Stimulated activated naive B cell treated with anti-CD40 and anti-IgM and Interleukin-4, amounts not matched to agents 10 μg/mL and 1 μg/mL and 100 μg/mL, for 72 hours (primary cell): ENCODE results near the gene CRB2.
A peak's percentile ranks its signal among the peaks of the same experiment; 100 is the strongest.

Experiments
- ATAC-seq, 2 donors: fragments of 150-1000 bp; cut with Tn5 transposase; replicated peaks; 2 replicates each; pipeline ENCODE4 v1.10.0; 2021; ENCODE audit warnings: moderate library complexity in 1 of 2
- DNase-seq: peaks from one replicate; pipeline ENCODE4 v3.0.0; 2021
- H3K27ac Mint-ChIP-seq: one replicate; pipeline ENCODE4 v1.8.0; 2022; ENCODE audit warnings: mild to moderate bottlenecking, mixed read lengths
- H3K27me3 Mint-ChIP-seq, 2 donors: one replicate each; pipeline ENCODE4 v1.8.0; 2022; ENCODE audit warnings: mixed read lengths in 2 of 2
- H3K36me3 Mint-ChIP-seq, 2 donors: one replicate each; pipeline ENCODE4 v1.8.0; 2022; ENCODE audit warnings: mixed read lengths in 2 of 2, mild to moderate bottlenecking in 1 of 2
- H3K4me1 Mint-ChIP-seq, 2 donors: one replicate each; pipeline ENCODE4 v1.8.0; 2022; ENCODE audit warnings: mixed read lengths in 2 of 2, mild to moderate bottlenecking in 1 of 2
- H3K4me3 Mint-ChIP-seq, 2 donors: one replicate each; pipeline ENCODE4 v1.8.0; 2022; ENCODE audit warnings: mild to moderate bottlenecking in 2 of 2, mixed read lengths in 2 of 2, moderate library complexity in 1 of 2
- H3K9me3 Mint-ChIP-seq, 2 donors: one replicate each; pipeline ENCODE4 v1.8.0; 2022; ENCODE audit warnings: mixed read lengths in 2 of 2, mild to moderate bottlenecking in 1 of 2

Gene CRB2

DNA sequence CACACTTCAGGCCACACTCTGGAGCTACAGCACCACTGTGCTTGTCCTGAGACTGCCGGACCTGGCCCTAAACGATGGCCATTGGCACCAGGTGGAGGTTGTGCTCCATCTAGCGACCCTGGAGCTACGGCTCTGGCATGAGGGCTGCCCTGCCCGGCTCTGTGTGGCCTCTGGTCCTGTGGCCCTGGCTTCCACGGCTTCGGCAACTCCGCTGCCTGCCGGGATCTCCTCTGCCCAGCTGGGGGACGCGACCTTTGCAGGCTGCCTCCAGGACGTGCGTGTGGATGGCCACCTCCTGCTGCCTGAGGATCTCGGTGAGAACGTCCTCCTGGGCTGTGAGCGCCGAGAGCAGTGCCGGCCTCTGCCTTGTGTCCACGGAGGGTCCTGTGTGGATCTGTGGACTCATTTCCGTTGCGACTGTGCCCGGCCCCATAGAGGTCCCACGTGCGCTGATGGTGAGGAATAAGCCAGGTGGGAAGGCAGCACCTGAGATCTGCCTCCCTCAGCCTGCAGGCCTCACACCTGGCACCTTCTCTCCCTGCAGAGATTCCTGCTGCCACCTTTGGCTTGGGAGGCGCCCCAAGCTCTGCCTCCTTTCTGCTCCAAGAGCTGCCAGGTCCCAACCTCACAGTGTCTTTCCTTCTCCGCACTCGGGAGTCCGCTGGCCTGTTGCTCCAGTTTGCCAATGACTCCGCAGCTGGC lies 14.7 kb downstream of the CRB2 start:
- ATAC-seq, result no peak
- DNase-seq, result no peak
- H3K4me1 Mint-ChIP-seq, result peaks cover 16 to 25% of the 10 kb centered on the region in 2 donors
- no peaks in the 10 kb centered on the region for H3K9me3 Mint-ChIP-seq
- no peak overlapping the region for H3K4me3 Mint-ChIP-seq
- H3K36me3 Mint-ChIP-seq, result peaks cover 74 to 75% of the 10 kb centered on the region in 2 donors
- no peak overlapping the region for H3K27ac Mint-ChIP-seq
- peaks cover 32 to 56% of the 10 kb centered on the region in 2 donors for H3K27me3 Mint-ChIP-seq

GRCh38 chr9:123371228-123371584 lies 15.2 kb downstream of the CRB2 start:
- Mint-ChIP-seq H3K27ac (peak overlapping the region; percentile 3), H3K36me3 (peaks cover 72 to 75% of the 10 kb centered on the region in 2 donors), H3K4me1 (peaks cover 16 to 27% of the 10 kb centered on the region in 2 donors), H3K27me3 (peaks cover 32 to 54% of the 10 kb centered on the region in 2 donors), H3K9me3 (no peaks in the 10 kb centered on the region), H3K4me3 (no peak overlapping the region)
- DNase-seq, result no peak
- no peak for ATAC-seq

DNA sequence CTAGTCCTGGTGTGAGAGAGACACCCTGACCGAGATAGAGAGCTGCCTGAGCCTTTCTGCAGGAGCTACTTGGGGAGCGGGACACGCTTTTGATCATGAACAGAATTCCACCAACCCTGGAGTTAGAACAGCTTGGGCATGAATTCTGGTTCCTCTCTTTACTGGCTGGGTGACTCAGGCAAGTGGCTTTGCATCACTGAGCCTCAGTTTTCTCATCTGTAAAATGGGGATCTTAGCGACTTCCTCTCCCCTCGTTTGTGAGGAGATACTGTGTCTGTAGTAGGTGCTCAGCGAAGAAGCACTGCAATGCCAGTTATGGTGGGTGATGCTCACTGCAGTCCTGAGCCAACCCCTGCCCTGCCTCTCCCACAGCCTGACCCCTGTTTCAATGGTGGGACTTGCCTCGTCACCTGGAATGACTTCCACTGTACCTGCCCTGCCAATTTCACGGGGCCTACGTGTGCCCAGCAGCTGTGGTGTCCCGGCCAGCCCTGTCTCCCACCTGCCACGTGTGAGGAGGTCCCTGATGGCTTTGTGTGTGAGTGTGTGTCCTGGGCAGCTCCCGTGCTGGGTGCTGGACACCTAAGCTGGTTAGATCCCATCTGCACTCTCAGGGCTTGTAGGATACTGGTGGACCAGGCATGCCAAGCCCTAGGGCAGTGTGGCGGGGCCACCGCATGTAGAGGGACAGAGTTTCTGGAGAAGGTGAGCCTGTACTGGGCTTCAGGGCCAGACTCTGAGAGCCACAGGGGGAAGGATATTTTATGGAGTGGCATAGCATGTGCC lies 16.0 kb downstream of the CRB2 start:
- ATAC-seq (no peak), DNase-seq (no peak)
- peak overlapping the region; percentile 35 to 66 for H3K4me3 Mint-ChIP-seq
- peaks cover 32 to 54% of the 10 kb centered on the region in 2 donors for H3K27me3 Mint-ChIP-seq
- no peaks in the 10 kb centered on the region for H3K9me3 Mint-ChIP-seq
- peaks cover 21 to 34% of the 10 kb centered on the region in 2 donors for H3K4me1 Mint-ChIP-seq
- peak overlapping the region; percentile 78 for H3K27ac Mint-ChIP-seq
- H3K36me3 Mint-ChIP-seq, result peaks cover 80 to 81% of the 10 kb centered on the region in 2 donors

DNA sequence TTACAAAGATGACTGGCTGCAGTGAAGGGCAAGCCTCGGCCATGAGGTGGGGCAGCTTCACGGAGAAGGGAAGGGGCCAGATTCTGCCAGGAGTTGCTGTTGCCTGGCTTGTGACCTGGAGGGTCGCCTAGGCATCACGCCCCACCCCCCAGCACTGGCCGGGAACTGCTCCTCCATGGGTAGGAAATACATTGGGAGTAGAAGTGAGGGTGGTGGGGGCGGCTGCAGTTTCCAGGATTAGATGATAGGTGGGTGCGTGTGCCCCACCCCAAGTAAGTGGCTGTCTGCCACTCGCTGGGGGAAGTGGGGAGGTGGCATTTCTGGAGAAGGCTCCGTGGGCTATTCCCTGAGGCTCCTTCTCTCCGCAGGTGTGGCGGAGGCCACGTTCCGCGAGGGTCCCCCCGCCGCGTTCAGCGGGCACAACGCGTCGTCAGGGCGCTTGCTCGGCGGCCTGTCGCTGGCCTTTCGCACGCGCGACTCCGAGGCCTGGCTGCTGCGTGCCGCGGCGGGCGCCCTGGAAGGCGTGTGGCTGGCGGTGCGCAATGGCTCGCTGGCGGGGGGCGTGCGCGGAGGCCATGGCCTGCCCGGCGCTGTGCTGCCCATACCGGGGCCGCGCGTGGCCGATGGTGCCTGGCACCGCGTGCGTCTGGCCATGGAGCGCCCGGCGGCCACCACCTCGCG lies 16.9 kb downstream of the CRB2 start:
- DNase-seq (no peak), ATAC-seq (peak in 1 of 2 donors; percentile 7)
- H3K27me3 Mint-ChIP-seq, result peaks cover 32 to 48% of the 10 kb centered on the region in 2 donors
- no peaks in the 10 kb centered on the region for H3K9me3 Mint-ChIP-seq
- H3K27ac Mint-ChIP-seq, result peak overlapping the region; percentile 78
- H3K4me1 Mint-ChIP-seq, result peaks cover 21 to 36% of the 10 kb centered on the region in 2 donors
- H3K4me3 Mint-ChIP-seq, result peak overlapping the region; percentile 35 to 66
- peaks cover 76 to 77% of the 10 kb centered on the region in 2 donors for H3K36me3 Mint-ChIP-seq

- Mint-ChIP-seq H3K9me3 (no peaks in the 10 kb centered on the region), H3K4me1 (peaks cover 21 to 39% of the 10 kb centered on the region in 2 donors), H3K27me3 (peaks cover 32 to 48% of the 10 kb centered on the region in 2 donors), H3K36me3 (peaks cover 76 to 77% of the 10 kb centered on the region in 2 donors), H3K27ac (no peak overlapping the region), H3K4me3 (no peak overlapping the region)
- ATAC-seq (peak; percentile 6 to 12), DNase-seq (no peak)
Measured at GRCh38 chr9:123373447-123373923, 17.5 kb downstream of the CRB2 start.

DNA sequence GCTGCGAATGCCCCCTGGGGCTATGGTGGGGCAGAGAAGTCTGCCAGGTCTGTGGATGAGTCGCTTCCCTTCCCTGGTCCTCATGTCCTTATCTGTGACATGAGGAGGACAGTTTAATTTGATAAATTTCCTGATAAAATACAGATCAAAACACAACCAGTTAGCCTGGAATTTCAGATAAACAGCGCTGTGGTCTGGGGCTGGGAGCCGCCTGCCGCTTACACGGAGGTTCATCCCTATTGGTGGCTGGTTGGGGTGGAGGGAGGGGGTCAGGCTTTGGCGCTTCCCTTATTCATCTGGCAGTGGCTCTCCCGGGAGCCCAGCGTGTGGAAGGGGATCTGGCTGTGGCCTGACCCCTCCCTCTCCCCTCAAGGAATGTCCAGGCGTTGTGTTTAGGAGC lies 17.9 kb downstream of the CRB2 start:
- peak overlapping the region; percentile 85 for H3K27ac Mint-ChIP-seq
- peaks cover 21 to 39% of the 10 kb centered on the region in 2 donors for H3K4me1 Mint-ChIP-seq
- no peak for ATAC-seq
- no peak for DNase-seq
- peak overlapping the region in 1 of 2 donors; percentile 6 for H3K4me3 Mint-ChIP-seq
- H3K36me3 Mint-ChIP-seq, result peaks cover 72 to 73% of the 10 kb centered on the region in 2 donors
- H3K9me3 Mint-ChIP-seq, result no peaks in the 10 kb centered on the region
- H3K27me3 Mint-ChIP-seq, result peaks cover 32 to 48% of the 10 kb centered on the region in 2 donors

DNA sequence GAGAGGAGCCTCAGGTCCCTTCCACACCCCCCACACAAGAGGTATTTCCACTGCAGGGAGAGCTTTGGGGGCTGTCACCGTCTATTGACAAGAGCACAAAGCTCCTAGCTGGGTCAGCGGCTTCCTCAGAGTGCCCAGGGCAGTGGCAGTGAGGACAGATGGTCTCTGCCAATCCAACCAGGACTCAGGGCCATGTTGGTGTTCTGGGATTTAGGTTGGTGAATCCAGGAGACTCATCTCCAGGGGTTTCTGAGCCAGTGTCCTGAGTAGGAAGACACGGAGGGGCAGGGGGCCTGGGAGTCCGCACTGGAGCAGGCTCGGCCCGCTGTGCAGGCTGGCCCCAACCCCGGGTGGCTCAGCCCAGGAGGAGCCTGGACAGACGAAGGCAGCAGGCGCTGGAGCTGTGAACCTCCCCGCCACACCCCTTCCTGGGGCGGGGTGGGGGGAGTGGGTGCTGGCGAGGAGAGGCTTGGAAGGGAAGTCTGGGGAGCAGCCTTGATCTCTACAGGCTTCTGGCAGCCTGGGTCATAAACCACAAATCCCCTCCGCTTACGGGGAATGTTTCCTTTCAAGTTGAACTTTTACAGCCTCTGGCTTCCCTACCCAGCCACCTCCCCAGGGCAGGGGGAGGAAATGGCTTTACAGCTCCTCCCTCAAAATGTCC lies 19.6 kb downstream of the CRB2 start:
- H3K27me3 Mint-ChIP-seq, result peaks cover 25 to 36% of the 10 kb centered on the region in 2 donors
- peaks cover 58 to 66% of the 10 kb centered on the region in 2 donors for H3K36me3 Mint-ChIP-seq
- H3K4me1 Mint-ChIP-seq, result peaks cover 21 to 39% of the 10 kb centered on the region in 2 donors
- DNase-seq (no peak), ATAC-seq (no peak)
- no peaks in the 10 kb centered on the region for H3K9me3 Mint-ChIP-seq
- peak overlapping the region; percentile 85 for H3K27ac Mint-ChIP-seq
- no peak overlapping the region for H3K4me3 Mint-ChIP-seq

DNA sequence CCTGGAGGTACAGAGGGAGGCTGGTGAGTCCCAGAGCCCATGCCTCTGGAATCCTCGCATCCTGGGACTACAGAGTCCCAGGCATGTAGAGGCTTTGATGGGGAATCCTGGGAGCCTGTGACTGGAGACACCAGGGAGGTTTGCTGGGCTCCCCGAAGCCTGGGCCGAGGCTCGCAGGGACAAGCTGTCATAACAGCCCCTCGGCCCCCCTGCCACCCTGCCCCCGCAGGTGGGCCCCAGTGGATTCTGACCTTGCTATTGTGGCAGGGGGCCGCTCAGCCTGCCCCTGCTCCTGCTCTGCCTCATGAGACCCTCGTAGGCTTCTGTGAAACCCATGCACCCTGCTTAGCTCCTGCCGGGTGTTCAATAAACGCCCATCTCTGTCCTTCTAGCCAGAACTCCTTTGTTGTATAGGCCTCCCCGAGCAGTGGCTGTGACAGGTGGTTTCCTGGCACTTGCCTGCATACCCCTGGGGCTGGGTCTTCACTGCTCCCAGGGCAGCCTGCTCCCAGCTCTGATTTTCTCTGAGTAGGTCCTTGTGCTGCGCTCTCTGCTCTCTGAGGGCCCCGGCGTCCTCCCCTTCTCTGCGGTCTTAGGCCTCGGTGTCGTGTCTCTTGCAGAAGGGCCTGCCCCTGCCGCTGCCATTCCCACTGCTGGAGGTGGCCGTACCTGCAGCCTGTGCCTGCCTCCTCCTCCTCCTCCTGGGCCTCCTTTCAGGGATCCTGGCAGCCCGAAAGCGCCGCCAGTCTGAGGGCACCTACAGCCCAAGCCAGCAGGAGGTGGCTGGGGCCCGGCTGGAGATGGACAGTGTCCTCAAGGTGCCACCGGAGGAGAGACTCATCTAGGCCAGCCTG lies 20.4 kb downstream of the CRB2 start:
- Mint-ChIP-seq H3K9me3 (no peaks in the 10 kb centered on the region), H3K36me3 (peaks cover 57 to 66% of the 10 kb centered on the region in 2 donors), H3K27ac (peak overlapping the region; percentile 88), H3K4me1 (peaks cover 21 to 39% of the 10 kb centered on the region in 2 donors), H3K4me3 (no peak overlapping the region), H3K27me3 (peaks cover 23 to 30% of the 10 kb centered on the region in 2 donors)
- DNase-seq (no peak), ATAC-seq (no peak)

DNA sequence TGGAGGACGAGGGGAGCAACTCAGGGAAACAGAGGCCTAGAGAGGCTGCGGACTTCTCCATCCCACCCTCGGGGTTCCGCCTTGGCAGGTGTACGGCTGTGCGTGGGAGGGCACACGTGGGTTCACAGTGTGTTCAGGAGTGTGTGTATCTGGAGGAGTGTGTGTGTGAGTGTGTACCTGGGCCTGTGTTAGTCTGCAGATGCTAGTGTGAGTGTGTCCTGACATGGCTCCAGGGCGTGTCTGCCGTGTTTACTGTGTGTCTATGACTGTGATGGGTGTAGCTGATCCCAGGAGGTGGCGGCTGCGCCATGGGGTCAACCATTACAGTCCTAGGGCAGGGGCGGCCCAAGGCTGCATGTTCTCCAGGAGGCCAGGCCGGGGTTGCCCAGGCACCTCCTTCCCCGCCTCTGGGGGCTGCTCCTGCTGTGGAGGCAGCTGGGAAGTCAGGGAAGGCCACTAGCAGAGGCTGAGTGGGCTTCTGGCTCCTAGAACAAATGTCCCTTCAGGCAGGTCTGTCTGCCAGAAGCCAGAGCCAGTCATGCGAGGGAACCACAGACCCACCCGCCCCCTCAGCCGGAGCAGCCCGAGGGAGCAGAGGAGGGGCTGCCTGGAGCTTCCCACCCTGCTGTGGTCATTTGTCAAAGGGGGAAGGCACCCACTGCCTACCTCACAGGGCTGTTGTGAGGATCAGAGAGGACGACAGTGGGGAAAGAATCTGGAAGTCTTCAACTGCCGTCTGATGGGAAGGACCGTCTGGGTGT lies 21.4 kb downstream of the CRB2 start:
- H3K4me3 Mint-ChIP-seq, result no peak overlapping the region
- no peaks in the 10 kb centered on the region for H3K9me3 Mint-ChIP-seq
- H3K36me3 Mint-ChIP-seq, result peaks cover 49 to 58% of the 10 kb centered on the region in 2 donors
- ATAC-seq (no peak), DNase-seq (no peak)
- peaks cover 15 to 33% of the 10 kb centered on the region in 2 donors for H3K4me1 Mint-ChIP-seq
- H3K27ac Mint-ChIP-seq, result peak overlapping the region; percentile 88
- peaks cover 14 to 20% of the 10 kb centered on the region in 2 donors for H3K27me3 Mint-ChIP-seq

GRCh38 chr9:123378025-123378424 lies 22.0 kb downstream of the CRB2 start:
- peaks cover 11 to 27% of the 10 kb centered on the region in 2 donors for H3K4me1 Mint-ChIP-seq
- ATAC-seq, result no peak
- no peak for DNase-seq
- H3K27me3 Mint-ChIP-seq, result peaks cover 8 to 14% of the 10 kb centered on the region in 2 donors
- H3K27ac Mint-ChIP-seq, result peak overlapping the region; percentile 7
- H3K4me3 Mint-ChIP-seq, result no peak overlapping the region
- H3K9me3 Mint-ChIP-seq, result no peaks in the 10 kb centered on the region
- H3K36me3 Mint-ChIP-seq, result peaks cover 44 to 53% of the 10 kb centered on the region in 2 donors

- no peak overlapping the region for H3K27ac Mint-ChIP-seq
- H3K27me3 Mint-ChIP-seq, result peaks cover 8 to 11% of the 10 kb centered on the region in 2 donors
- H3K4me1 Mint-ChIP-seq, result peaks cover 11 to 27% of the 10 kb centered on the region in 2 donors
- H3K9me3 Mint-ChIP-seq, result no peaks in the 10 kb centered on the region
- no peak for ATAC-seq
- DNase-seq, result no peak
- peaks cover 40 to 56% of the 10 kb centered on the region in 2 donors for H3K36me3 Mint-ChIP-seq
- H3K4me3 Mint-ChIP-seq, result no peak overlapping the region
Measured at GRCh38 chr9:123378956-123379660, 23.1 kb downstream of the CRB2 start.
